Retina (tissue), 1 donor: ENCODE results near the gene COMMD10.

Source experiments
- DNase-seq: peaks from one replicate; pipeline ENCODE4 v3.0.0-alpha.2; 2016

Gene COMMD10

GRCh38 chr5:116297296-116297814 is 212.5 kb downstream of the COMMD10 start:
- DNase-seq, result no peak

DNA sequence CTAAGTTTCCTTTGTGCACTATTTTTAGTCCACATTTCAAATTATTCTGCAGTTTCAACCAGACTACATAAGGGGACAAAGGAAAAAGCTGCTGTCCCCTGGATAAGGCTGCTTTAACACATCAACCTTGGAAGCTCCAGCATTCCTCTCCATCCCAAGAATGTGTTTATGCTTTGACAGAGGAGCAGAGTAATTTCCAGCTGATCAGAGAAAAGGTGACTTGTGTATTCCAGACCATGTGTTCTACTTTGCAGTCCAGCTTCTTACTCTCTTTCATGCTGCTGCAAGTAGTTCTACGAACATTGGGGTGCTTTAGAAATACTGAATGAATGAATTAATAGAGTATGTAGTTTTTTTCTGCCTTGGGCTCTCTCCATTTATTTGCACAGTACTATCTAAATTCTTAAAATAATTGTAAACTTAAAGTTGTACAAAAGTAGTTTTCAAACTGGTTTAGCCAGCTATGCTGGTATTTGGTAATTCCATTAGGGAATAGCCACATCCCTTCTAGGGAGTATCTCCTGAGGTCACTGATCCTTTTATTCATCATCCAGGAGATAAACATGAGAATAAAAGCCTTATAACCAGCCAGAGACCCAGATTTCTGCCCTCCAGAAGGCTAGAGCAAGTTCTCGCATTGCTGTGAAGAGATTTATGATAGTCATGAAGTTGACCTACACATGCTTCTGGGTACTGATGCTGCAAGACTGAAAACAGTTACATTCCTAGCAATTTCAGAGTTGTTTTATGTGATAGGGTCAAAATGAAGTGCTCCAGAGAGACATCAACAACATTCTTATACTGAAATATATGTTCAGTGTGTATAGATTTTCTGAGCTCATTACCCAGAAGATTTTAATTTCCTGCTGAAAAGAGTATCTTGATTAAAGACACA is 215.2 kb downstream of the COMMD10 start:
- no peak for DNase-seq

GRCh38 chr5:116301110-116301509 is 216.3 kb downstream of the COMMD10 start:
- DNase-seq, result no peak

GRCh38 chr5:116303340-116303739 is 218.5 kb downstream of the COMMD10 start:
- no peak for DNase-seq

DNA sequence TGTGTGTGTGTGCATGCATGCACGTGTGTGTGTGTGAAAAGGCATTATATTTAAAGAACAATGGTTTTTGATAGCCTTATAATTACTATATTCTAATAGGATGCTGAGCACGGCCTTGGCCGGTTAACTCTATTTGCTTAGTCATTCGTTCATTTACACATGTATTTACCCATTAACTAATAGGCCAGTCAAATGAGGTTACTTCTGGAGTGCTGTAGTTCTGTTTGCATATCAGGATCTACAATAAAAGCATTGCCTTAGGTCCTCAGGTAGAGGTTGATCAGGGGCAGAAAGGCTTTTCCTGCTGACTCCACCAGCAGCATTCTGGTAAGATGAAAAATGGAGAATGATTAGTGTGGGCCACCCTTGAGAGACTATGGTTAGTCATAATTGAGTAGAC is 219.0 kb downstream of the COMMD10 start:
- DNase-seq, result no peak

- no peak for DNase-seq
Measured at GRCh38 chr5:116305899-116306298, 221.1 kb downstream of the COMMD10 start.

DNA sequence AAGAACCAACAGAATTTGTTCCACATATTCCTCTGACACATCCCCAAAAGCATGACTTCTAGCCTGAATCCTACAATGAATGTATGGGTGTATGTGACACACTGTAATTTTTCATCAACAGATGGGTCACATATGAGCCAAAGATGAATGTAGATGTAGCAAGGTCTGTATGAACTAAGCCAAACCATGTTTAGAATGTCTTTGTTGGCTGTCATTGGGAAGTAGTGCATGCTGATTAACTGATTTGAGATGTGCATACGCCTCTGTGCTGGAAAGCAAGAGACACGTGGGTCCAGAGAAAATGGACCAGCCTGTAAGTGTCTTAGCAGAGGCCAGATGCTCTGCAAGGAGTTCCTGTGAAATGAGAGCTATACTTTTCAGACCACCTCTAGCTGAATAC is 222.0 kb downstream of the COMMD10 start:
- no peak for DNase-seq

DNA sequence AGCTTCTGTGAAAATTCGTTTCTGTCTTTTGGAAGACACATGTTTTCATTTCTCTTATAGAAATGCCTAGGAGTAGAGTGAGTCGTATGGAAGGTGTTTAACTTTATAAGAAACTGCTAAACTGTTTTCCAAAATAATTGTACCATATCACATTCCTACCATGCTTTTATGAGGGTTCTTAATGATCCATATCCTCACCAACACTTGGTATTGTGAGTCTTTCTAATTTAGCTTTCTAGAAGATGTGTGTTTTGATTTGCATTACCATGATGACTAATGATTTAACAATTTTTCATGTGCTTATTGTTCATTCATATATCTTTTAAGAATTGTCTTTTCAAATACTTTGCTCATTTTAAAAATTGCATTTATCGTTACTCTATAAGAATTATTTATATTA is 223.6 kb downstream of the COMMD10 start:
- no peak for DNase-seq

- DNase-seq, result no peak
Measured at GRCh38 chr5:116313366-116313765, 228.5 kb downstream of the COMMD10 start.

DNA sequence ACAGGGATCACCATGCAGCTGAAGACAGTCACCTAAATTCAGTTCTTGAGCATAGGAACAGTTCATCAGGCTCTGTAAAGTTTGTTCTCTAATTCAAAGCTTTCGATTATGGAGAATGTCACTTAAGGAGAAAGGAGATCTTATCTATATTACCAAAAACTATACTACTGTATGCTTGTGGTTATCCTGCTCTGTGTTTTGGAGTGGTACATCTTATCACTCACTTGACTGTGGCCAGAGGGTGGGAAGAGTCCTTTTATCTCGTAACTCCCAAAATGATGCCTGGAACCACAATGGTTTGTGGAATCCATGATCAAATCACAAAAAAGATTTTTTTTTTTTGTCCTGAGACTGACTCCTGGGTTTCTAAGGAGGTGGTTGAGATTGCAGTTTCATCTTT is 230.7 kb downstream of the COMMD10 start:
- DNase-seq, result no peak

DNA sequence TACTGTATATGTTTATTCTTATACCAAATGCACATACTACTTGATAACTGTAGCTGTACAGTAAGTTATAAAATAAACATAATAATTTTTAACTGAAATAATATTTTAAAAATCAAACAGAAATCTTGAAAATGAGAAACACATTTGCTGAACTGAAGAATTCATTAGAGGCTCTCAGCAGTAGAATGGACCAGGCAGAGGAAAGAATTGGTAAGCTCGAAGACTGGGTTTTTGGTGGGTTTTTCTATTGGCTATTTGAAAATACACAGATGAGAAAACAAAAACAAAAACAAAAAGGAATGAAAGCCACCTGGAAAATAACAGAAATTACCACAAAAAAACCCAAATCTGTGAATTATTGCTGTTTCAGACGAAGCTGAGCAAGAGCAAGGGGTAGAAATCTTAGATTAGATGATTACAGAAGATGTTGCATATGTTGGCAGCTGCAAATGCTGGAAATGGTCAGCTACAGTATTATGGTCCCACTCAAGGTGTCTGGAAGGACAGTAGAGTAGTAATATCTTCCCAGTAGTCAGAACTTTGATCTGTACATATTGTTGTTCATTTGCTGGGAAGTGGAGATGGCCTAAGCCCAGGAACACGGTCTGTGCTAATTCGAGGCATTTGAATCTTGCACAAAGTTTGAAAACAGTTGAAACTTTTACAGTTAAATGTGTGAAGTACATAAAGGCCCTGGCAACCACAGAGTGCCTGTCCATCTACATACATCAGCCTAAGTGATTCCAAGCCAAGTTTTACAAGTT is 233.4 kb downstream of the COMMD10 start:
- DNase-seq, result no peak

- DNase-seq, result no peak
Measured at GRCh38 chr5:116320486-116320885, 235.7 kb downstream of the COMMD10 start.

- no peak for DNase-seq
Measured at GRCh38 chr5:116329503-116329902, 244.7 kb downstream of the COMMD10 start.

DNA sequence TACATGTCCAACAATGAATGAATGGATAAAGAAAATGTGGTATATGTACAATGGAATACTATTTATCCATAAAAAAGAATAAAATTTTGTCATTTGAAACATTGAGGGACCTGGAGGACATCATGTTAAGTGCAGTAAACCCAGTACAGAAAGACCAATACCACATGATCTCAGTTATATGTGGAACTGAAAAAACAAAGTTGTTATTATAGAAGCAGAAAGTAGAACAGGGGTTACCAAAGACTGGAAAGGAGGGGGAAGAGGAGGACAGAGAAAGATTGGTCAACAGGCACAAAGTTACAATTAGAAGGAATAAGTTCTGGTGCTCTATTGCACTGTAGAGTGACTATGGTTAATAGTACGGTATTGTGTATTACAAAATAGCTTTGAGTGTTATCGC is 256.0 kb downstream of the COMMD10 start:
- no peak for DNase-seq
